IMR-90 (cell line): ENCODE data around the gene POLR1G. TPM values are rescaled to one million over a fixed set of nuclear protein-coding genes. Genes with fewer than 3 reads are reported as not detected.

Experiments used
- ATAC-seq: fragments of 200-7000 bp; cut with Tn5 transposase; 2 replicates; pipeline ENCODE4 v1.9.1; 2020; ENCODE audit warnings: low read depth, mild to moderate bottlenecking, moderate library complexity
- BruUV-seq: library from RNA; stranded (reverse); fragments of 400-500 nt; replicated peaks from 2 replicates; lab custom pipeline; 2021; lab: Mats Ljungman, UMichigan
- CTCF ChIA-PET: fragments of 300-600 bp; formaldehyde crosslinking; extraction: SDS; loops from one replicate; lab custom pipeline; 2021; ENCODE audit warnings: antibody characterized with exemption; lab: Yijun Ruan, JAX
- POLR2A ChIA-PET: fragments of 300-600 bp; sonication (Branson Sonifier 250); formaldehyde crosslinking; loops from one replicate; lab custom pipeline; 2022; ENCODE audit warnings: antibody characterized with exemption; ENCODE audit not compliant: unreplicated experiment; lab: Charles Lee
- DNase-seq: peaks from one replicate; pipeline ENCODE4 v3.0.0; 2013
- H2AFZ ChIP-seq: replicated peaks from 2 replicates; pipeline ENCODE3; 2013; ENCODE audit warnings: low read length, mild to moderate bottlenecking; ENCODE audit not compliant: poor library complexity
- H2AK5ac ChIP-seq: 2 replicates; pipeline ENCODE4 v1.6.1; 2013; ENCODE audit warnings: low read depth, low read length, inconsistent platforms
- H2AK9ac ChIP-seq: replicated peaks from 2 replicates; pipeline ENCODE3; 2013; ENCODE audit warnings: mild to moderate bottlenecking, low read depth, low read length, moderate library complexity; ENCODE audit not compliant: poor library complexity
- H2BK120ac ChIP-seq: 2 replicates; pipeline ENCODE4 v1.6.1; 2013; ENCODE audit warnings: low read depth, low read length, inconsistent platforms
- H2BK15ac ChIP-seq: 3 replicates; pipeline ENCODE4 v1.6.1; 2013; ENCODE audit warnings: low read depth, low read length, inconsistent platforms
- H2BK20ac ChIP-seq: 2 replicates; pipeline ENCODE4 v1.6.1; 2013; ENCODE audit warnings: low read depth, mild to moderate bottlenecking, inconsistent platforms, low read length, moderate library complexity
- H2BK5ac ChIP-seq: 2 replicates; pipeline ENCODE4 v1.6.1; 2013; ENCODE audit warnings: mild to moderate bottlenecking, low read depth, low read length, inconsistent platforms; ENCODE audit not compliant: poor library complexity, severe bottlenecking
- H3K14ac ChIP-seq: replicated peaks from 2 replicates; pipeline ENCODE4 v1.6.1; 2013; ENCODE audit warnings: low read depth, low read length, inconsistent platforms
- H3K18ac ChIP-seq: 2 replicates; pipeline ENCODE4 v1.6.1; 2013; ENCODE audit warnings: low read depth, low read length, control low read depth
- H3K23ac ChIP-seq: 2 replicates; pipeline ENCODE4 v1.6.1; 2013; ENCODE audit warnings: low read depth, low read length, inconsistent platforms
- H3K27ac ChIP-seq: 2 replicates; pipeline ENCODE4 v1.5.1; 2013; ENCODE audit warnings: mild to moderate bottlenecking, control low read depth, low read length; ENCODE audit not compliant: insufficient read depth
- H3K27me3 ChIP-seq: 2 replicates; pipeline ENCODE4 v1.6.1; 2013; ENCODE audit warnings: low read length; ENCODE audit not compliant: control insufficient read depth, insufficient read depth
- H3K36me3 ChIP-seq: 2 replicates; pipeline ENCODE4 v1.6.1; 2013; ENCODE audit warnings: low read length, mixed read lengths; ENCODE audit not compliant: control insufficient read depth, insufficient read depth
- H3K4ac ChIP-seq: 2 replicates; pipeline ENCODE4 v1.6.1; 2013; ENCODE audit warnings: low read depth, low read length, inconsistent platforms
- H3K4me1 ChIP-seq: 2 replicates; pipeline ENCODE4 v1.6.1; 2013; ENCODE audit warnings: low read length, mixed read lengths; ENCODE audit not compliant: control insufficient read depth, insufficient read depth
- H3K4me2 ChIP-seq: 2 replicates; pipeline ENCODE4 v1.6.1; 2013; ENCODE audit warnings: low read depth, mild to moderate bottlenecking, control low read depth, low read length, moderate library complexity
- H3K4me3 ChIP-seq: 2 replicates; pipeline ENCODE4 v1.5.1; 2013; ENCODE audit warnings: low read depth, mild to moderate bottlenecking, control low read depth, low read length, moderate library complexity; ENCODE audit not compliant: insufficient read depth
- H3K56ac ChIP-seq: 2 replicates; pipeline ENCODE4 v1.6.1; 2013; ENCODE audit warnings: low read length, inconsistent platforms; ENCODE audit not compliant: insufficient read depth; ENCODE audit errors: extremely low read depth
- H3K79me1 ChIP-seq, 2 experiments: 2 replicates each; pipeline ENCODE4 v1.6.1; 2013; ENCODE audit warnings: low read length in 2 of 2, inconsistent platforms in 1 of 2, low read depth in 1 of 2
- H3K9ac ChIP-seq: 2 replicates; pipeline ENCODE4 v1.6.1; 2013; ENCODE audit warnings: low read depth, low read length, control low read depth
- H3K9me1 ChIP-seq: 2 replicates; pipeline ENCODE4 v1.6.1; 2013; ENCODE audit warnings: low read length, inconsistent platforms; ENCODE audit not compliant: insufficient read depth
- H3K9me3 ChIP-seq: 2 replicates; pipeline ENCODE4 v1.6.1; 2013; ENCODE audit warnings: low read length; ENCODE audit not compliant: control insufficient read depth, insufficient read depth
- H4K20me1 ChIP-seq: 2 replicates; pipeline ENCODE4 v1.6.1; 2013; ENCODE audit warnings: low read length, inconsistent platforms; ENCODE audit not compliant: insufficient read depth
- H4K5ac ChIP-seq: 2 replicates; pipeline ENCODE4 v1.6.1; 2013; ENCODE audit warnings: mild to moderate bottlenecking, low read depth, low read length, control low read depth
- H4K8ac ChIP-seq, 2 experiments: 2 replicates each; pipeline ENCODE4 v1.6.1; 2013; ENCODE audit warnings: low read depth in 2 of 2, low read length in 2 of 2, control low read depth in 1 of 2, inconsistent platforms in 1 of 2
- H4K91ac ChIP-seq: 2 replicates; pipeline ENCODE4 v1.6.1; 2013; ENCODE audit warnings: low read depth, low read length, inconsistent platforms; ENCODE audit not compliant: insufficient read depth
- CHD1 ChIP-seq: IDR thresholded peaks from 2 replicates; pipeline ENCODE4 v1.6.1; 2012; ENCODE audit warnings: low read depth, low read length, improper control_type of control experiment
- WGBS, 2 experiments: methylation state at CpG; one replicate each; pipeline versions ENCODE4 v1.1.5 to v1.1.7; 2013; ENCODE audit warnings: missing lambda C conversion rate in 2 of 2; ENCODE audit not compliant: insufficient read length in 1 of 2; ENCODE audit errors: extremely low coverage in 2 of 2; 5-methylcytosine and 5-hydroxymethylcytosine counted together
- dilution Hi-C: fragments of 300-500 bp; cut with HindIII; formaldehyde crosslinking; loops from one replicate; pipeline ENCODE4 v1.14.3; 2018; ENCODE audit warnings: low sequenced_read_pairs; ENCODE audit not compliant: unreplicated experiment
- in situ Hi-C: fragments of 300-500 bp; cut with MboI; formaldehyde crosslinking; loops from 3 replicates; pipeline ENCODE4 v1.14.3; 2019; ENCODE audit warnings: low sequenced_read_pairs, inconsistent platforms, mixed read lengths
- intact Hi-C: fragments of 100-400 bp; cut with micrococcal nuclease; formaldehyde crosslinking; loops from 2 replicates; pipeline ENCODE4 v1.10.0; 2022
- polyA plus RNA-seq, 3 experiments: library from polyadenylated mRNA; depleted of rRNA; stranded (reverse); fragments of >200 nt; gene quantifications; 2 replicates each; pipeline ENCODE4 v1.2.3, GENCODE V29; 2012; ENCODE audit warnings: low replicate concordance in 1 of 3
- total RNA-seq: library from RNA; depleted of rRNA; stranded (reverse); fragments of >200 nt; gene quantifications from 2 replicates; pipeline ENCODE4 v1.2.3, GENCODE V29; 2012

POLR1G gene
- total and polyA plus RNA-seq, 2 of the 4 experiments (the other 2 are of a cell fraction) = 8.0 to 12.5 TPM

DNA sequence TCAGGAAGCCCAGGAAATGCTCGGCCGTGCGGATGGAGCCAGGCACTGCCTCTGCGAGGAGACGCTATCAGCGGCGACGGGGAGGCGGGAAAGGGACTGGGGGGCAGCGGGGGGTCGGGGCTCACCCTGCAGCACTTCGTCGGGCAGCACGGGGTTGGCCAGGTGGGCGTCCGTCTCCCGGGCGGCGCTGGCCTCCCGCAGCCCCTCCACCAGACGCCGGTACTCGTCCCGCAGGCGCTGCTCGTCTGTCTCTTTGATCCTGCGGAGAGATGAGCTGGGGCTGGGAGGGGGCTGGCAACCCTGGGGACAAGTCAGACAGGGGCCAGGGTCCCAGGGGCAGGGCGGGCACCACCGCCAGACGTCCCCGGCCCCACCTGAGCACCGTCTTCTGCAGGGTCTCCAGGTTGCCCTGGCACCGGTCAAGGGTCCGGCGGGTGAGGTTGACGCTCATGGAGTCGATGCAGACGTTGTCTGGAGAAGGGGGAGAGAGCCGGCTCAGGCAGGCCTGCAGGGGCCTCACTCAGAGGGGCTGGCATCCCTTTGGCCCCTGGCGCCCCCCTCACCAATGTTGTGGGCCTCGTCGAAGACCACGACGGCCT lies 42.5 kb upstream of the POLR1G start:
- Histone ChIP-seq H3K9me1 (peaks cover 3% of the 10 kb centered on the region), H3K27ac (no peak overlapping the region), H3K4me1 (peaks cover under 1% of the 10 kb centered on the region; the same call in 1 of the 2 replicates), H4K91ac (no peak overlapping the region), H3K36me3 (peaks cover 38% of the 10 kb centered on the region), H2AK5ac (no peak overlapping the region), H3K4me2 (no peak overlapping the region), H3K23ac (no peak overlapping the region), H2BK5ac (no peak overlapping the region), H2BK120ac (no peak overlapping the region), H4K5ac (no peak overlapping the region), H3K56ac (no peak overlapping the region), H4K20me1 (no peaks in the 10 kb centered on the region), H3K14ac (no peak overlapping the region), H2BK20ac (no peak overlapping the region), H3K9me3 (no peaks in the 10 kb centered on the region), H3K4ac (no peak overlapping the region), H4K8ac (no peak overlapping the region), H2AFZ (no peak overlapping the region), H3K27me3 (no peaks in the 10 kb centered on the region), H3K18ac (no peak overlapping the region), H3K79me1 (peaks cover 17 to 30% of the 10 kb centered on the region in 2 experiments), H2BK15ac (no peak overlapping the region), H3K9ac (no peak overlapping the region), H3K4me3 (no peak overlapping the region), H2AK9ac (no peak overlapping the region)
- no peak for ATAC-seq
- ChIA-PET POLR2A (interaction anchor here (0.6 kb wide), 1 partner anchor 543 kb away, joined by 4 read pairs; no protein-coding TSS in a partner anchor), CTCF (no interaction called here)
- DNase-seq = no peak
- no peak for TF ChIP-seq CHD1
- 97% methylated on average over 17 of the region's 44 CpGs; no CpG with 5 or more reads in 1 of the 2 experiments for WGBS, 2 experiments
- in situ Hi-C loops (no loop called here), dilution Hi-C loops (no loop called here), intact Hi-C loops (no loop called here)
- BruUV-seq = no TSS peak
